Measurements from ENCODE around the gene TRIM66. TPM values are rescaled to one million over a fixed set of nuclear protein-coding genes. Genes with fewer than 3 reads are reported as not detected.
A peak's percentile ranks its signal among the peaks of the same experiment; 100 is the strongest.

The TRIM66 gene, protein sequence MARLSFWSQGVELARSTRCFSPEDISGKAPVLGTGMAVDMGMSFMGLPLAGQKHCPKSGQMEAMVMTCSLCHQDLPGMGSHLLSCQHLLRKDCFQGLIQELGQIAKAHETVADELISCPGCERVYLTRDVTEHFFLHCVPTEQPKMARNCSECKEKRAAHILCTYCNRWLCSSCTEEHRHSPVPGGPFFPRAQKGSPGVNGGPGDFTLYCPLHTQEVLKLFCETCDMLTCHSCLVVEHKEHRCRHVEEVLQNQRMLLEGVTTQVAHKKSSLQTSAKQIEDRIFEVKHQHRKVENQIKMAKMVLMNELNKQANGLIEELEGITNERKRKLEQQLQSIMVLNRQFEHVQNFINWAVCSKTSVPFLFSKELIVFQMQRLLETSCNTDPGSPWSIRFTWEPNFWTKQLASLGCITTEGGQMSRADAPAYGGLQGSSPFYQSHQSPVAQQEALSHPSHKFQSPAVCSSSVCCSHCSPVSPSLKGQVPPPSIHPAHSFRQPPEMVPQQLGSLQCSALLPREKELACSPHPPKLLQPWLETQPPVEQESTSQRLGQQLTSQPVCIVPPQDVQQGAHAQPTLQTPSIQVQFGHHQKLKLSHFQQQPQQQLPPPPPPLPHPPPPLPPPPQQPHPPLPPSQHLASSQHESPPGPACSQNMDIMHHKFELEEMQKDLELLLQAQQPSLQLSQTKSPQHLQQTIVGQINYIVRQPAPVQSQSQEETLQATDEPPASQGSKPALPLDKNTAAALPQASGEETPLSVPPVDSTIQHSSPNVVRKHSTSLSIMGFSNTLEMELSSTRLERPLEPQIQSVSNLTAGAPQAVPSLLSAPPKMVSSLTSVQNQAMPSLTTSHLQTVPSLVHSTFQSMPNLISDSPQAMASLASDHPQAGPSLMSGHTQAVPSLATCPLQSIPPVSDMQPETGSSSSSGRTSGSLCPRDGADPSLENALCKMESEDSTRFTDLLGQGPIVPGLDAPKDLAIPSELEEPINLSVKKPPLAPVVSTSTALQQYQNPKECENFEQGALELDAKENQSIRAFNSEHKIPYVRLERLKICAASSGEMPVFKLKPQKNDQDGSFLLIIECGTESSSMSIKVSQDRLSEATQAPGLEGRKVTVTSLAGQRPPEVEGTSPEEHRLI (N-terminal part only)
- total RNA-seq: 16.0 TPM
- 1 to 10 TPM in 1 of 4 donors, under 1 TPM in 3; 0.33 to 1.0 (median 0.57) TPM for polyA plus RNA-seq

DNA sequence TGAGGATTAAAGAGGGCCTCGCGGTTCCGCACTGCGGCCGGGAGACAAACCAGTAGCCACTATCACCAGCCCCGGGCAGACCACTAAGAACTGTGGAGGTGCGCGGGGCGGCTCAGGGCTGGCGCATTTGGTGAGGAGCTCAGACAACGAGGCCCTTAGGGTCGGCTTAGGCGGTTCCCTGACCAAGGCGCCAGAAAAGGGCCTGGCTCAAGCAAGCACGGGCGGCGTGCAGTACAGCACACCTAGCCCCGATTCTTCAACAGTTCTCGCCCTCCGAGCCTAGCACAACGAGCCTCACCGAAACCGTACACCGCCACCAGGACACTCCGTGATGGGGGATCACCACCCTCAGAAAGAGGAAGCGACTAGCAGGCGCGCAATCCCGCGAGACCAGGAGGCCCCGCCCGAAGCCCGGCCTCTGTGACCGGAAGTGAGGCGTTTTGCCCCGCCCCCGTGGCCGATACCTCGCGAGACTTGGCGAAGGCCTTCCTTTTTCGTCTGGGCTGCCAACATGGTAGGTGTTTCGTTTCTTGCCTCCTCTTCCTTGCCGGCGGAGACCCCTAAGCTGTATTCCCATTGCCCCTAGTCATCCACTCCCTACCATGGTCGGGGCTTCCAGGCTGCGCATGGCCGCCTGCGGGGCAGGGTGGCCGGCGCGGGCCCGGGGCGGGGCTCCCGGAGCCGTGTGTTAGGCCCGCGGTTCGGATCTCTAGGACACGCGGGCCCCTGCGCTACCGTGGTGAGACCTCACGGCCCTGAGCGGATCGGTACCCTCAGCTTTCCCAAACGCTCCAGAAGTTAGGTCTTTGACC is at the start of gene TRIM66, which contains the start of gene RPL27A:
TSS of gene TRIM66 (minus strand) at position 363 of the 812 bp plus-strand sequence. CDS start 10,391 bp downstream, outside the sequence.
TSS of gene RPL27A (plus strand) at position 490 of the 812 bp plus-strand sequence. CDS start at position 512, 22 bp downstream.
- DNase-seq (peak; percentile 97 to 99 (median 98)), ATAC-seq (ENCODE audit: low read depth in 2 of 2) (peak; percentile 95)
- Histone ChIP-seq H3K27ac (ENCODE audit: insufficient read depth, low read length, poor library complexity, severe bottlenecking) (peak within 1 kb of the TSS; percentile 95), H3K27me3 (ENCODE audit: control insufficient read depth, insufficient read depth, low read length) (no peaks in the 10 kb centered on the region), H3K4me3 (ENCODE audit: low read depth, low read length) (peak within 1 kb of the TSS; percentile 98), H3K9me3 (ENCODE audit: control insufficient read depth in 2 of 2, low read length in 2 of 2) (no peaks in the 10 kb centered on the region), H3K4me1 (ENCODE audit: control insufficient read depth, insufficient read depth, low read length, poor library complexity, severe bottlenecking) (peaks cover 30% of the 10 kb centered on the region), H3K36me3 (ENCODE audit: control insufficient read depth, insufficient read depth, low read length) (peaks cover 36% of the 10 kb centered on the region)
- Mint-ChIP-seq H3K27ac (peak within 1 kb of the TSS; percentile 98 to 99 (median 99)), H3K4me3 (peak within 1 kb of the TSS; percentile 90 to 97 (median 96)), H3K9me3 (peaks cover 0 to 2% (median 0%) of the 10 kb centered on the region in 7 donors), H3K27me3 (no peaks in the 10 kb centered on the region), H3K36me3 (peaks cover 38% of the 10 kb centered on the region), H3K4me1 (peaks cover 11 to 57% (median 36%) of the 10 kb centered on the region in 4 donors)

DNA sequence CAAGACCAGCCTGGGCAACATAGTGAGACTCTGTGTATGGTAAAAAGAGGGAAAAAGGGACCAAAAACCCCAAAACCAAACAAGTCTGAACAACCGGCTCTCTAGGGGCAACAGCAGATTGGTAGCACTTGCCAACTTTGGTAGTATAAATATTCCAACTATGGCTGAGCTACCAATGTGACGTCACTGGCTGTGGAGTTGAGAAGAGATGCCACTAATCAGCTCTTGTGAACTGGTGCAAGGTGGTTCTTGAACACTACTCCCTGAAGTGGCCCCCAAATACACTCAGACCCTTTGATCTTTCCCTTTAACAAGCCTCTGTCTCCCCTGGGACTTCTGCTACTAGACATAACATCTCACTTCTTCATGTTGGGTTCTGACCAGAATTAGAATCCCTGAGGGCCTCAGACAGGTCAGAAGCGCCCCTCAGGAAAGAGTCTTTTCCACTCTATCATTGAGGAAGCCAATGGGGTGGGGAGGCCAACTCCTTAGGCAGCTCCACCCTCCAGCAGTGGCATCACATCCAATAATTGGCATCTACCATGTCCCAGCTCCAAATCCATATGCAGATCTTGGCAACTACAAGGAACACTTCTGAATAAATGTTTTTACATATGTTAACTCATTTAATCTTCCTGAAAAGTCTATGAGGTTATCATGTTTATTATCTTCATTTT is 49.3 kb upstream of the TRIM66 start:
- H3K36me3 ChIP-seq (ENCODE audit: control insufficient read depth, insufficient read depth, low read length): no peaks in the 10 kb centered on the region
- no peak overlapping the region for H3K4me3 ChIP-seq (ENCODE audit: low read depth, low read length)
- ATAC-seq (ENCODE audit: low read depth in 2 of 2) (peak in 1 of 2 donors; percentile 30), DNase-seq (no peak)
- H3K27me3 ChIP-seq (ENCODE audit: control insufficient read depth, insufficient read depth, low read length): no peaks in the 10 kb centered on the region
- H3K9me3 ChIP-seq (ENCODE audit: control insufficient read depth in 2 of 2, low read length in 2 of 2): no peaks in the 10 kb centered on the region
- Mint-ChIP-seq H3K27ac (no peak overlapping the region), H3K27me3 (no peaks in the 10 kb centered on the region), H3K9me3 (no peaks in the 10 kb centered on the region), H3K4me3 (no peak overlapping the region), H3K36me3 (no peaks in the 10 kb centered on the region), H3K4me1 (no peaks in the 10 kb centered on the region)
- H3K27ac ChIP-seq (ENCODE audit: insufficient read depth, low read length, poor library complexity, severe bottlenecking): no peak overlapping the region
- H3K4me1 ChIP-seq (ENCODE audit: control insufficient read depth, insufficient read depth, low read length, poor library complexity, severe bottlenecking): no peaks in the 10 kb centered on the region

DNA sequence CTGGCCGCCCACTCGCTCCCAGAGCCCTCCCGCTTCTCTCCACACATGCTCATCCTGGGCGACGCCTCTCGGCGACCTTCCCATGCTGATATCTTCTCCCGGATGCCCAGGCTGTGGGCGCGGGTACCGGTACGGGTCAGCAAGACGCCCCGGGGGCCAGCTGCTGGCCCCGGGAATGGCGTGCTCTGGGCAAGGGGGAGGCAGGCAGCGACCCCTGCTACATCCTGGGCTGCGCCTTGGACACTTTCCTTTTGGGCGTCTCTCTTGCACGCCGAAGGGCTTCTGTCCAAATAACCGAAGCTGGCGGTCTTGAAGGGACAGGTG is 48.2 kb upstream of the TRIM66 start:
- no peaks in the 10 kb centered on the region for H3K27me3 ChIP-seq (ENCODE audit: control insufficient read depth, insufficient read depth, low read length)
- Mint-ChIP-seq H3K9me3 (no peaks in the 10 kb centered on the region), H3K4me1 (no peaks in the 10 kb centered on the region), H3K36me3 (no peaks in the 10 kb centered on the region), H3K27ac (no peak overlapping the region), H3K27me3 (no peaks in the 10 kb centered on the region), H3K4me3 (no peak overlapping the region)
- no peaks in the 10 kb centered on the region for H3K9me3 ChIP-seq (ENCODE audit: control insufficient read depth in 2 of 2, low read length in 2 of 2)
- H3K4me3 ChIP-seq (ENCODE audit: low read depth, low read length): no peak overlapping the region
- H3K4me1 ChIP-seq (ENCODE audit: control insufficient read depth, insufficient read depth, low read length, poor library complexity, severe bottlenecking): no peaks in the 10 kb centered on the region
- ATAC-seq (ENCODE audit: low read depth in 2 of 2) (no peak), DNase-seq (no peak)
- H3K36me3 ChIP-seq (ENCODE audit: control insufficient read depth, insufficient read depth, low read length): no peaks in the 10 kb centered on the region
- no peak overlapping the region for H3K27ac ChIP-seq (ENCODE audit: insufficient read depth, low read length, poor library complexity, severe bottlenecking)

DNA sequence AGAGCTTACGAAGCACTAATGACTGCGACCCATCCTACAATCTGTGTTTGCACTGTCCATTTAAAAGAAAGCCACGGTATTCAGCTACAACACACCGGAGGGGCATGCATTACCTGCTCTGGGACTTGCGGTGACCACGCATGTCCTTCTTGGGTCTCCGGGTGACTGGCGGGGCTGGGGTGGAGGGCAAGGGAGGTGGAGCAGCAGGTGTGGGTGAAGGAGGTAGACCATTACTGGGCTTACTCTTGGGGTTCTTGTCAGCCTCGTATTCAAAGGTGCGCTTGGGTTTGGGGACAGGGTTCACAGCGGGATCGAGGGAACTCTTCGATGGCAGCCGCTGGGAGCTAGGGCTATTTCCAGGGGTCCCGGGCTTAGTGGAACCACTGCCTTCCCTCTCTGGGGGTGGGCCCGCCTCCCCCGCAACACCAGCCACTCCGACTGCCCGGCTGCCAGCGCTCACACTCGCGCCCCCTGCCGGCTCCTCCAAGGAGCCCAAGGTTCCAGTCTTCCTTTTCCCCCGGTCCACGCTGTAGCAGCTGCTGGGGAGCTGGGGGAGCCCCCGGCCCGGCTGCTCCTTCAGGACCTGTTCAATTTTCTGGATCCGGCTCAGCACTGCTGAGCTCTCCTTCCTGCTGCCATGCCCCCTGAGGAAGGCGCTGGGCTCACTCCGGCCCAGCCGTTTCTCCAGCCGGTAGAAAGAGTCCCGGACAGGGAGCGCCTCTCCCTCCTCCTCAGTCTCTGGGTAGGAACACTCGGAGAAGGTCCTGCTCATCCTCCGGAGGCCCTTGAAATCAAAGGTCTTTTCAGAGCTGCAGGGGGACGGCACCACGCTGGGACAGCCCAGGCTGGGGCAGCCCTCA is 47.6 kb upstream of the TRIM66 start:
- Mint-ChIP-seq H3K4me3 (no peak overlapping the region), H3K4me1 (no peaks in the 10 kb centered on the region), H3K9me3 (no peaks in the 10 kb centered on the region), H3K36me3 (no peaks in the 10 kb centered on the region), H3K27ac (no peak overlapping the region), H3K27me3 (no peaks in the 10 kb centered on the region)
- Histone ChIP-seq H3K27me3 (ENCODE audit: control insufficient read depth, insufficient read depth, low read length) (no peaks in the 10 kb centered on the region), H3K4me1 (ENCODE audit: control insufficient read depth, insufficient read depth, low read length, poor library complexity, severe bottlenecking) (no peaks in the 10 kb centered on the region), H3K4me3 (ENCODE audit: low read depth, low read length) (no peak overlapping the region), H3K36me3 (ENCODE audit: control insufficient read depth, insufficient read depth, low read length) (no peaks in the 10 kb centered on the region), H3K9me3 (ENCODE audit: control insufficient read depth in 2 of 2, low read length in 2 of 2) (no peaks in the 10 kb centered on the region), H3K27ac (ENCODE audit: insufficient read depth, low read length, poor library complexity, severe bottlenecking) (no peak overlapping the region)
- DNase-seq: no peak
- no peak for ATAC-seq (ENCODE audit: low read depth in 2 of 2)

DNA sequence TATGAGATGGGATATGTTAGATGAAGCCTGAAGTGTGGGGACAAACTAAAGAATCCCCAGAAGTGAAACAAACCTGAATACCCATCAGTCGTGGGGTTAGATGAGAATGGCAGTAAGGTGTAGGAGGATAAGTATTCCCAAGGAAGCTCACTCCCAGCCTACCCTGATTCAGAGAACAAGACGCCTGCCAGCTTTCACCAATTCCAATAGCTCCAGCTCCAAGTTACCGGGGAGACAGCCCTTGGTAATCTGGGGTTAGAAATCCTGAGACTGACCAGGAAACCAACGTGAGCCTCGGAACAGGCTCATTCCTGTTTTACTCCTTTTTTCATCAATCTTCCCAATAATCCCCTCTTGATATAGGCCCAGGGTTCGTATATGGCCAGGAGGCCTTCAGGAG is 46.6 kb upstream of the TRIM66 start:
- H3K4me1 ChIP-seq (ENCODE audit: control insufficient read depth, insufficient read depth, low read length, poor library complexity, severe bottlenecking): no peaks in the 10 kb centered on the region
- Mint-ChIP-seq H3K36me3 (no peaks in the 10 kb centered on the region), H3K27me3 (no peaks in the 10 kb centered on the region), H3K4me3 (no peak overlapping the region), H3K9me3 (no peaks in the 10 kb centered on the region), H3K4me1 (no peaks in the 10 kb centered on the region), H3K27ac (no peak overlapping the region)
- H3K27ac ChIP-seq (ENCODE audit: insufficient read depth, low read length, poor library complexity, severe bottlenecking): no peak overlapping the region
- ATAC-seq (ENCODE audit: low read depth in 2 of 2): no peak
- no peaks in the 10 kb centered on the region for H3K27me3 ChIP-seq (ENCODE audit: control insufficient read depth, insufficient read depth, low read length)
- H3K4me3 ChIP-seq (ENCODE audit: low read depth, low read length): no peak overlapping the region
- H3K36me3 ChIP-seq (ENCODE audit: control insufficient read depth, insufficient read depth, low read length): no peaks in the 10 kb centered on the region
- no peak for DNase-seq
- no peaks in the 10 kb centered on the region for H3K9me3 ChIP-seq (ENCODE audit: control insufficient read depth in 2 of 2, low read length in 2 of 2)

DNA sequence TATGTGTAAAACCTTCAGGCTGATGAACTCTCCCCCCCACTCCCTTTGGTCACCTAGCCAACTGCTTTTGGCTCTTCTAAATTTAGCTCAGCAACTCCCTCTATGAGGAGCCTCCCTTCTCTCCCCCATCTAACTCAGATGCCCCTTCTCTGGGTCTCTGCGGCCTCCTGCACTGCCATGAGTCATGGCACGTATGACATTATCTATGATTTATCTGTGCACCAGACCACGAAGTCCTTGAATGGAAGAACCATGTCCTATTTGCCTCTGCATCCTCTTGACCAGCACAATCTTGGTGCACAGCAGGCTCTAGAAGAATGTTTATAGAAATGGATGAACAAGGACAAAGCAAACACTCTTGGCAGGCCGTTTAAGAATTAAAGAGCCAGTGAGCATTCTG is 46.1 kb upstream of the TRIM66 start:
- Mint-ChIP-seq H3K36me3 (no peaks in the 10 kb centered on the region), H3K27me3 (no peaks in the 10 kb centered on the region), H3K4me3 (no peak overlapping the region)

More for the DNA sequence above, 46.1 kb upstream of the TRIM66 start:
- H3K9me3 Mint-ChIP-seq: no peaks in the 10 kb centered on the region
- H3K27ac Mint-ChIP-seq: no peak overlapping the region
- H3K27ac ChIP-seq (ENCODE audit: insufficient read depth, low read length, poor library complexity, severe bottlenecking): no peak overlapping the region
- no peaks in the 10 kb centered on the region for H3K36me3 ChIP-seq (ENCODE audit: control insufficient read depth, insufficient read depth, low read length)
- no peaks in the 10 kb centered on the region for H3K4me1 Mint-ChIP-seq
- ATAC-seq (ENCODE audit: low read depth in 2 of 2) (no peak), DNase-seq (no peak)
- H3K27me3 ChIP-seq (ENCODE audit: control insufficient read depth, insufficient read depth, low read length): no peaks in the 10 kb centered on the region
- H3K4me3 ChIP-seq (ENCODE audit: low read depth, low read length): no peak overlapping the region
- H3K9me3 ChIP-seq (ENCODE audit: control insufficient read depth in 2 of 2, low read length in 2 of 2): no peaks in the 10 kb centered on the region
- no peaks in the 10 kb centered on the region for H3K4me1 ChIP-seq (ENCODE audit: control insufficient read depth, insufficient read depth, low read length, poor library complexity, severe bottlenecking)

Measured in CD4-positive, CD25-positive, alpha-beta regulatory T cell (primary cell).